Spleen (tissue), 7 donors: ENCODE measurements around the gene SNPH.

Experiments
- CTCF ChIP-seq, 11 experiments: fragments of 200-600 bp in 7 of 11; fragments of 450-650 bp in 4 of 11; sonication (generic) in 4 of 11; IDR thresholded peaks in 8 of 11; conservative IDR thresholded peaks in 3 of 11; 1 replicate in 7 of 11; 2 replicates in 4 of 11; pipeline versions ENCODE4 v1.4.0 to v1.8.0; 2016 to 2021; ENCODE audit warnings: antibody characterized with exemption in 11 of 11, inconsistent platforms in 4 of 11, mild to moderate bottlenecking in 1 of 11
- POLR2A ChIP-seq, 3 donors: fragments of 450-650 bp; IDR thresholded peaks; one replicate each; pipeline ENCODE4 v1.5.1; 2017; ENCODE audit warnings: antibody characterized with exemption in 3 of 3, mild to moderate bottlenecking in 1 of 3
- donor health status: DM: no; HTN: no; CAD: no; lungs with moderate emphysema.
- donor health status: DM: no; HTN: no; CAD: no.
- donor health status: DM: no; HTN: no; CAD: no.

GRCh38 chr20:1265226-1265915 lies 723 bp upstream of the SNPH start:
- TF ChIP-seq POLR2A (IDR thresholded peaks at IDR 0.05) (no peak), CTCF (IDR thresholded peaks at IDR 0.05 in 8 of 11, conservative IDR thresholded peaks at IDR 0.05 in 3 of 11) (no peak)
